SK-N-SH treated with all-trans-retinoic acid at 6 μM for 48 hours (cell line): ENCODE measurements around the gene LIAS.

ENCODE experiments used
- CSRNP3 ChIP-seq: fragments of 250-450 bp; sonication (Bioruptor Pico); IDR thresholded peaks from 2 replicates; pipeline ENCODE4 v1.5.1; 2021; ENCODE audit warnings: mild to moderate bottlenecking, moderate library complexity
- POU6F1 ChIP-seq: fragments of 250-450 bp; sonication (Bioruptor Pico); IDR thresholded peaks from 2 replicates; pipeline ENCODE4 v1.8.0; 2021; ENCODE audit warnings: low read depth, mild to moderate bottlenecking, moderate library complexity, borderline replicate concordance

GRCh38 chr4:39455486-39455885, 3.4 kb upstream of the LIAS start:
- TF ChIP-seq POU6F1 (CRISPR knock-in tag) (no peak), CSRNP3 (CRISPR knock-in tag) (no peak)
